Cardiac fibroblast (primary cell): ENCODE results near the gene MFN2.
A peak's percentile ranks its signal among the peaks of the same experiment; 100 is the strongest.
"Not testable (repeated sequence)": the region's sequence is repeated elsewhere in the genome, so short reads cannot be mapped to it uniquely, and the experiment has no call there.

Experiments used
- DNase-seq, 2 donors: peaks; one replicate each; pipeline versions ENCODE4 v3.0.0 to v3.0.0-alpha.2; 2010; ENCODE audit warnings: low read depth in 2 of 2
- H3K4me3 ChIP-seq, 2 donors: replicated peaks in 1 of 2; 1 replicate in 1 of 2; 2 replicates in 1 of 2; pipeline ENCODE4 v1.5.1; 2011; ENCODE audit warnings: low read depth in 2 of 2, low read length in 2 of 2, mild to moderate bottlenecking in 2 of 2, moderate library complexity in 1 of 2
- CTCF ChIP-seq: IDR thresholded peaks from one replicate; pipeline ENCODE4 v1.5.1; 2011; ENCODE audit warnings: low read depth, mild to moderate bottlenecking, low read length, inconsistent platforms

The MFN2 gene

GRCh38 chr1:11938722-11939526, 41.3 kb upstream of the MFN2 start:
- DNase-seq = peak; percentile 24 to 70
- H3K4me3 ChIP-seq = peak overlapping the region in 1 of 2 donors; percentile 41
- TF ChIP-seq CTCF = no peak

- H3K4me3 ChIP-seq, DNase-seq: not testable (repeated sequence)
Measured at GRCh38 chr1:11939794-11940193, 40.5 kb upstream of the MFN2 start.

GRCh38 chr1:11940260-11940921, 39.9 kb upstream of the MFN2 start:
- no peak overlapping the region for H3K4me3 ChIP-seq
- DNase-seq = peak in 1 of 2 donors; percentile 57
- no peak for TF ChIP-seq CTCF

- no peak overlapping the region for H3K4me3 ChIP-seq
- no peak for DNase-seq
- TF ChIP-seq CTCF = no peak
Measured at GRCh38 chr1:11942280-11942679, 38.0 kb upstream of the MFN2 start.

- no peak for DNase-seq
Measured at GRCh38 chr1:11943619-11944018, 36.6 kb upstream of the MFN2 start.

GRCh38 chr1:11944358-11944931, 35.8 kb upstream of the MFN2 start:
- H3K4me3 ChIP-seq = no peak overlapping the region
- no peak for DNase-seq
- TF ChIP-seq CTCF = no peak

More at GRCh38 chr1:11943619-11944018, 36.6 kb upstream of the MFN2 start:
- TF ChIP-seq CTCF = no peak
- H3K4me3 ChIP-seq = no peak overlapping the region

- DNase-seq = peak in 1 of 2 donors; percentile 48
- no peak overlapping the region for H3K4me3 ChIP-seq
- no peak for TF ChIP-seq CTCF
Measured at GRCh38 chr1:11946647-11947046, 33.6 kb upstream of the MFN2 start.
